Measurements from ENCODE around the gene RAB9A.

GRCh38 chrX:13721819-13722519 lies 33.0 kb downstream of the RAB9A start:
- no peak for TF ChIP-seq POLR2A (IDR thresholded peaks at IDR 0.05; ENCODE audit: low read length)
- no peak for TF ChIP-seq GATA1 (IDR thresholded peaks at IDR 0.05; ENCODE audit: low read depth, low read length)

Measured in erythroblast (primary cell).